Measurements from ENCODE around the gene PRPF18.

PRPF18 gene

DNA sequence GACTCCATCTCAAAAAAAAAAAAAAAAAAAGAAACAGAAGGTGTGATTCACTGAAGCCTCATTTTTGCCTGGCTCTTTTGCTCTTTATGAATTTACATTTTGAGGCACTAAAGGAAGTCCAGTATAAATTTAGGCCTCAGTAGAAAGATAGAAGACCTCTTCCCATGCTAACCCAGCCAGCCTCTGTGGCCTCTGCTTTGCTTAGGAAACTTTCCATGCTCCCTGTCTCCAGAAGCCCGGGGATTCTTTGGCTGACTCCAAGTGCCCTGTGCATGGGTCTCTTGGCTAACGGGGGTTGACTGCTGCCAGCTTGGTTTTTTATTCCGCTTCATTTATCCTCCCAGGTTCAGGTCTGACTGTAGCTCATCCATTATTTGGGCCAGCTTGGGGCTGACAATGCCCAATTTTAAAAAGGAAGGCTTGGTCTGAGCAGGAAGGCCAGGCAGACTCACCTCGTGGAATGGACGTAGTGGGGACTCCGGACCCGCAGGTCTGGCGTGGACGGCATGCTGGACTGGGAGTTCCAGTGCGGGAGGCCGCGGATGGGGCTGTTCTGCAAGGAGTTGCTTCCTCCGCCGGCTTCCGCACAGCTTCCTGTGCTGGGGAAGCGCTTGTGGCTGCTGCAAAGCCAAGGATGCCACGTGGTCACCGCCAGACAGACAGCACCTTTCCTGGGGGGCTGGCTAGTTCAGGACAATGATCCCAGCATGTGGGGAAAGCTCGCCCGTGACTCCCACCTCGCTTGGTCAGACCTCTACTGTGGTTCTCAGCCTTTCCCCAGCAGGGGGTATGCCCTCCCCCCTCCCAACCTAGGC is 72.3 kb downstream of the PRPF18 start:
- no peaks in the 10 kb centered on the region for H3K27me3 Mint-ChIP-seq
- peak overlapping the region; percentile 58 for H3K4me3 Mint-ChIP-seq
- H3K27ac Mint-ChIP-seq, result peak overlapping the region; percentile 55
- no peaks in the 10 kb centered on the region for H3K36me3 Mint-ChIP-seq (ENCODE audit: low read depth)
- peak; percentile 54 for DNase-seq
- no peaks in the 10 kb centered on the region for H3K9me3 Mint-ChIP-seq
- H3K4me1 Mint-ChIP-seq (ENCODE audit: low read depth), result peaks cover 21% of the 10 kb centered on the region

DNA sequence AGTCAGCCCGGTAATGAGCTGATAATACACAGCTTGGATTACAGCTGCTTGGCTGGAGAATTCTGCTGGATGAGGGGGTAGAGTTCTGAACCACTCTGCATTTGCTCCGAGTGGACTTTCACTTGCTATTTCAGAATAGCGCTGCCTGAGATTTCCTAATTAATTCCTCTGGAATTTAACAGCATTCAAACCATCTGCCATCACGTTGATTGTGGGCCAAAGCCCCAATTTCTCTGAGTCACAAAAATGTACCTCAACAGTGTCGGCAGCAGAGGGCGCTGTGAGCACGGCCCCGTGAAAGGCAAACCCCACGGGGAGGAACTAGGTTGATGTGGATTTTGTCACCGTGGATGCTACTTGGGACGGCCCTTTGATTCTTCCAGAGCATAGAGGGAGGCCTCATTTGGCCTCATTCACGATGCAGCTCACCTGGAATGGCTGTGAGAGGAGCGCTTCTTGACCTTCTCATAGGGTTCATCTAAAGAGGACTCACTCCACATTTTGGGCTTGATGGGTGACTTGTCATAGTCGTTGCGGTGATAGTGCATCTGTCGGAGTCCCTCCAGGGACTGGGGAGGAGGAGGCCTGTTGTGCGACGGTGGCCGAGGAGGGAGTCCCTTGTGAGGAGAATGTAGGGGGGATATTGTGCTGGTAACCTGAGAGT is 73.3 kb downstream of the PRPF18 start:
- no peak overlapping the region for H3K4me3 Mint-ChIP-seq
- H3K36me3 Mint-ChIP-seq (ENCODE audit: low read depth), result no peaks in the 10 kb centered on the region

DNA sequence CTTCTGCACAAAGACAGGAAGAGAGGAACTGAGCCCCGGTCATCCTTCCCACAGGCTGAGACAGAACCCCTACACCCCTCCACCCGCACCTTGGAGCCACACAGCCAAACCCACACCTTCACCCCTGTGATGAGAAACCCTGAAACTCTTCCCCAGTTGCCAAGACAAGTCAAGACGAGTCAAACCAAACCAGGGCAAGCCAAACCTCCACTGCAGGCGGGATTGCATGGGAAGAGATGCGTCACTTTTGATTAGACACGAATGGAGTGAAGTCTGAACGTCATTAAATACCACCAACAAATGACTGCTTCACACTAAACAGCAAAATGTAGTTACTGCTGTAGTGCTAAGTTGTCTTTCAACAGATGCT is 73.8 kb downstream of the PRPF18 start:
- Mint-ChIP-seq H3K36me3 (ENCODE audit: low read depth) (no peaks in the 10 kb centered on the region), H3K27ac (no peak overlapping the region), H3K4me1 (ENCODE audit: low read depth) (peaks cover 21% of the 10 kb centered on the region), H3K9me3 (no peaks in the 10 kb centered on the region), H3K4me3 (no peak overlapping the region), H3K27me3 (no peaks in the 10 kb centered on the region)
- DNase-seq, result no peak

More for the DNA sequence above, 73.3 kb downstream of the PRPF18 start:
- H3K4me1 Mint-ChIP-seq (ENCODE audit: low read depth), result peaks cover 21% of the 10 kb centered on the region
- no peaks in the 10 kb centered on the region for H3K27me3 Mint-ChIP-seq
- peak overlapping the region; percentile 54 for H3K27ac Mint-ChIP-seq
- no peaks in the 10 kb centered on the region for H3K9me3 Mint-ChIP-seq
- DNase-seq, result peak; percentile 80

DNA sequence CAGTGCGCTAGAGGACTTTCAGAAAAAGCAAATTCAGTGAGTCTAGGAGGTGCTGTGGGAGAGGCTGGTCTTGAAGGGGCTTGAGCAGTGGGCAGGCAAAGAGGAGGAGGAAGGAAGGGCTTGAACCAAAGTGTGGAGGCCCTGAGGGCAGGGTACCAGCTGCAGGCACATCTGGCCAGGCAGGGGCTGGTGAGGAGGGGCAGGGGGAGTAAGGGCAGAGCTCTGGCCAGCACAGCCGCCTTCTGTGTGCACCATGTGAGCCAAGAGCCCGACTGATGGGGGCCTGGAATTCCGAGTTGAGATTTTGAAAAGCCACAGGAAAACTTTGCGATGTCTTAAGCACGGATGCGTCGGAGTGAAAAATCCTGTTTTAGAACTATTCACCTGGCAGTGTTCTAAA is 74.5 kb downstream of the PRPF18 start:
- no peak overlapping the region for H3K4me3 Mint-ChIP-seq

DNA sequence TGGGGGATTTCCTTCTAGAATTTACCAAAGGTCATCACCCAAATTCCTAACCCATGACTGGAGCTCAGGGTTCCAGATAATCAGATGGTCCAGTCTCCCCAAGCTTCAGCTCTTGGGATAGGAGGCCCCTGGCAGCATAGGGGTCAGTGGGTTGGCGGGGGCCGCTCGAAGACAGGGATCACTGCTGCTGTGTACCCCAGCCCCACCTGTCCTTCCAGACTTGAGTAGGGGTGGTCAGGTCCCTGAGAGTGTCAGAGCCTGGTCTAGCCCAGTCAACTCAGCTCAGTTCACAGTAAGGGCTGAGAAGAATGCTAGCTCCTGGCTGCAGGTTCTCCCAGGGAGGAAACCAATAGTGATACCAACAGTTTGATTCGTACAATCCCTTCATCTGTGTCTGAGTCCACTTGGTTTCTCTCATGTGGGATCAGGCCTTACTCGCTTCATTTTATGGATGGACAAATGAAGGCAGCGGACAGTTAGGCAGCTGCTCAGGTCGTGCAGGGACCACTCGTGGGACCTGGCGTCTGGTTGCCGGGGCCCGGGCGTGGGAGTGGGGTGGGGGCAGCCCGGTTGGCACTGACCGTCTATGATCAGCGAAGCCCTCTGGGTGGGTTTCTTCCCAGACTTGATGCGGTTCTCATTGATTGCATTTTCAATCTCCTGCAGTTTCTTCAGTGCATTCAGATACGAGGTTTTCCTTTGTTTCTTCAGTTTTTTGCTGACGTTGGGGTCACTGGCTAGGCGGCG is 78.9 kb downstream of the PRPF18 start:
- Mint-ChIP-seq H3K4me3 (no peak overlapping the region), H3K27me3 (no peaks in the 10 kb centered on the region), H3K27ac (no peak overlapping the region), H3K4me1 (ENCODE audit: low read depth) (no peaks in the 10 kb centered on the region), H3K9me3 (no peaks in the 10 kb centered on the region), H3K36me3 (ENCODE audit: low read depth) (no peaks in the 10 kb centered on the region)
- DNase-seq, result no peak

More for the DNA sequence above, 74.5 kb downstream of the PRPF18 start:
- no peaks in the 10 kb centered on the region for H3K36me3 Mint-ChIP-seq (ENCODE audit: low read depth)
- DNase-seq, result no peak
- H3K9me3 Mint-ChIP-seq, result no peaks in the 10 kb centered on the region
- no peaks in the 10 kb centered on the region for H3K27me3 Mint-ChIP-seq
- peaks cover 21% of the 10 kb centered on the region for H3K4me1 Mint-ChIP-seq (ENCODE audit: low read depth)
- H3K27ac Mint-ChIP-seq, result no peak overlapping the region

DNA sequence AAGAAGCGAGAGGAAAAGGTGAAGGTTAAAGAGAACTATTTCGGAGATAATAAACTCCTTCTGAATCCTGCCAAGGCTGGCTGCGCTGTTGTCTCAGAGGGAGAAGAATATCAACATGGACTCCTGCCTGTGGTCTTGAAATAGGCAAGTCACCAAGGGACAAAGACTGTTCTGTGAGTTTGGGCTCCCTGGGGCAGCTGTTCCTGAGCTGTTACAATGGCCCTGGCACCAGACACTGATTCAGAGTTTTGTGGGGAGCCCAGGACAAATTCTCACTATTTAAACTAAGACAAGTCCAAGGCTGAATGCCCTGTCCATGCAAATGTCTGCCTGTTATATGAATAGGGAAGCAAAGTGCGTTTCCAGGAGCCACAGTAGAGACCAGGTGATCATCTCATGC is 81.4 kb downstream of the PRPF18 start:
- DNase-seq, result no peak

DNA sequence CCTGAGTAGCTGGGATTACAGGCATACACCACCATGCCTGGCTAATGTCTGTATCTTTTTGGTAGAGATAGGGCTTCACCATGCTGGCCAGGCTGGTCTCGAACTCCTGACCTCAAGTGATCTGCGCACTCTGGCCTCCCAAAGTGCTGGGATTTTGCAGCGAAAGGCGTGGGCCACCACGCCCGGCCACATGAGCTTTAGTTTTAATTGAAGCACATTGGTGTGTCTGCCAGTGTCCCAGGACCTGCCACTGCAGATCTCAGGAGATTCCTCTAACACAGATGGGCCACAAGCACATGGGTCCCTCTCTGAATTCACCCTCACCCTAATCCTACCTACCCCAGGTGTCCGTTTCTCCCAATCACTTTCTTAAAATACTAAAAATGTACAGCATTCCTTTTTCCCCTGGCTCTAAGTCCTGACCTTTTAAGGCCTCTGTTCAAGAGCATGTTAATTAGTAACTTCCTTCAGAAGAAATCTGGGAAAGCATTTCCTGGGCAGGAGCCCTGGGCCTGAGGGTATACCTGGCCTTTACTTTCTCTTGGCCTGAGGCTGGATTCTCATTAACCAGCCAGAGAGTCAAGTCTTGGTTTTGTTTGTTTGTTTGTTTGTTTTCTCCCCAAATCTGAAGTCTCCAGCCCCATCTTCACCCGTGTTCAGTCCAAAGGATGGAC is 82.6 kb downstream of the PRPF18 start:
- H3K27ac Mint-ChIP-seq, result no peak overlapping the region
- H3K9me3 Mint-ChIP-seq, result no peaks in the 10 kb centered on the region
- DNase-seq, result no peak
- H3K27me3 Mint-ChIP-seq, result no peaks in the 10 kb centered on the region
- H3K36me3 Mint-ChIP-seq (ENCODE audit: low read depth), result no peaks in the 10 kb centered on the region
- no peaks in the 10 kb centered on the region for H3K4me1 Mint-ChIP-seq (ENCODE audit: low read depth)
- no peak overlapping the region for H3K4me3 Mint-ChIP-seq

More for the DNA sequence above, 81.4 kb downstream of the PRPF18 start:
- Mint-ChIP-seq H3K4me1 (ENCODE audit: low read depth) (no peaks in the 10 kb centered on the region), H3K36me3 (ENCODE audit: low read depth) (no peaks in the 10 kb centered on the region), H3K4me3 (no peak overlapping the region), H3K27me3 (no peaks in the 10 kb centered on the region), H3K9me3 (no peaks in the 10 kb centered on the region), H3K27ac (no peak overlapping the region)

DNA sequence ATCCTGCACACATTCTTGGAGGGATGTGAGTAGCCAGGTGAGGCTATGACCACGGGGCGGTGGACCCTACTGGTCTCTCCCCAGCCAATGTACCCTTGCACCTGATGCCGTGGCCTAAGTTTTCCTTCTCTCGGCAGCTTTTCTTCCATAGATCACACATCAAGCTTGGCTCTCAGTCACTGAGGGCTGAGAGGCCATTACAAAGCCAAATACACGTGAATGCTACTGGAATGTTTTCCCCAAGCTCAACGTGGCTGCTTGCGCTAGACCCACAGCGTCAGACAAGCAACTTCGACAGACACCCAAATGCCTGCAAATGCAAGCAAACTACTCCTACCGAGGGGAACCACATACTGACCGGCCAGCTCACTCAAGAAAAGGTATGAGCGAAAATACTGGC is 83.1 kb downstream of the PRPF18 start:
- Mint-ChIP-seq H3K4me3 (no peak overlapping the region), H3K4me1 (ENCODE audit: low read depth) (no peaks in the 10 kb centered on the region), H3K27ac (no peak overlapping the region), H3K9me3 (no peaks in the 10 kb centered on the region), H3K36me3 (ENCODE audit: low read depth) (no peaks in the 10 kb centered on the region), H3K27me3 (no peaks in the 10 kb centered on the region)
- no peak for DNase-seq

DNA sequence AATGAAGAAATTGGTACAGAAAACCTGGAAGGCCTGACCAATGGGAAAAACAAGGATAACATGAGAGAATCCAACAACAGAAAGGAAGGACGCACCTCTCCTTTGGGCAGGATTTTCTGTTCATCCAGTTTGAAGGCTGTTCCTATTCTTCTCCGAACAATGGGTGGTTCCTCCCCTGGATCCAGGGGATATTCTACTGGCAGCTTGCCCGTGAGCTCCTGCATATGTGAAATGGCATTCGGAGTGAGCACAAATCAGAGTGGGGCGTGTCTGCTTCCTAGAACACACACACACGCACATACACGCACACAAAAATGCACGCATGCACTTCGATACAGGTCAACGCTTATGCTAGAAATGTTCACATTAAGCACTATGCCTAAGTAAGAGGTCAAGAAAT is 83.5 kb downstream of the PRPF18 start:
- no peak for DNase-seq
- Mint-ChIP-seq H3K27me3 (no peaks in the 10 kb centered on the region), H3K36me3 (ENCODE audit: low read depth) (no peaks in the 10 kb centered on the region), H3K4me1 (ENCODE audit: low read depth) (no peaks in the 10 kb centered on the region), H3K4me3 (no peak overlapping the region), H3K9me3 (no peaks in the 10 kb centered on the region), H3K27ac (no peak overlapping the region)

DNA sequence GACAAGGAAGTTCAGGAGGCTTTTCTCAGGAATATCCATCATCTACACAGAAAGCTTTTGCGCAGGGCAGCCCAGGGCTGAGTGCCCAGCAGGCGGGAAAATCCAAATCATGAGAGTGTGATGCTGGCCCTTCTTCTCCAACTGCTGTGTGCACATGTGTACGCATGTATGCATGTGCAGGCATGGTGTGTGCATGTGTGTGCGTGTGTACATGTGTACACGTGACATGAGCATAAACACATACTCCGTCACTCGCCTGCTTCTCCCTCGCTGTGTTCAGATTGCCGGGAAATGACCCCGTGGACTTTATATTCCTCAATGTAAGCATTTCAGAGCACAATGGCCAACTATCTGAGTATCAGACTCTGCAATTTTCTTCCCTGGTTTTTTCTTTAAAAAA is 85.1 kb downstream of the PRPF18 start:
- Mint-ChIP-seq H3K36me3 (ENCODE audit: low read depth) (no peaks in the 10 kb centered on the region), H3K27ac (no peak overlapping the region), H3K9me3 (no peaks in the 10 kb centered on the region), H3K4me3 (no peak overlapping the region), H3K4me1 (ENCODE audit: low read depth) (no peaks in the 10 kb centered on the region), H3K27me3 (peaks cover 1% of the 10 kb centered on the region)
- DNase-seq, result no peak

DNA sequence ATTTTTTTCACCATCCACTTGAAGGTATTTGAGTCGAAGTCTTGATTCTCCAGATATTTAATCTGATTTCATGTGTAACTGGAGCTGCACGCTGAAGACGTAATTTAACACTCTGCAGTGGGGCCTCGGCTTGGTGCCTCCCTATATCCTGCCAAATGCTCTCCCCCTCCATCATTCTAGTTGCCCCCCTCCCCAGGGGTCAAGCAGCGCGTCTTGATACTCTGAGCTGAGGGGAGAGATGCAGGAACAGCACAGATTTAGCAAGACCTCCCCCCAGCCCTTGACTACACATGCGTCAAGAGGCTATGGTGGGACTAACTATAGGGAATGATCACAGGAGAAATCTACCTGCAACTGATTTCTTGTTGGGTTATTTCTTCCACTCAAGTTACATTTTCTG is 85.8 kb downstream of the PRPF18 start:
- H3K9me3 Mint-ChIP-seq, result no peaks in the 10 kb centered on the region
- no peak for DNase-seq
- H3K27me3 Mint-ChIP-seq, result peaks cover 3% of the 10 kb centered on the region
- no peak overlapping the region for H3K27ac Mint-ChIP-seq
- no peak overlapping the region for H3K4me3 Mint-ChIP-seq
- no peaks in the 10 kb centered on the region for H3K36me3 Mint-ChIP-seq (ENCODE audit: low read depth)
- no peaks in the 10 kb centered on the region for H3K4me1 Mint-ChIP-seq (ENCODE audit: low read depth)

DNA sequence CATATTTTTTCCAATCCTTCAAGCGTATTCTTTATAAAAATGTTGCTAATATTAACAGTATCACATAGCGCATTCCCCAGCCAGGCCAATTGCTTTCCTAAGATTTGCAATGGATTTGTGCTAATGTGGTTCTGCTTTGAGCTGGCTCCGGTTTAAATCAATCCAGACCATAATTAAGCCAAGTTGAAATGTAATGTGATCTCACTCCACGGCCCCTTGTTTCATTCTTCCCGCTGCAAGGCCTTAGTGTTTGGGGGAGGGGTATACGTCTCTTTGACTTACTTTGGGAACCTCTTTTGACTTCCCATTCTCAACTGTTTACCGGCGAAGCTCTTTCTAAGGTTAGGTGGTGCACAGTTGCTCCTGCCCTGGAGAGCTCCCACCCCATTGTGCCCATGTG is 86.4 kb downstream of the PRPF18 start:
- H3K27ac Mint-ChIP-seq, result no peak overlapping the region
- no peaks in the 10 kb centered on the region for H3K4me1 Mint-ChIP-seq (ENCODE audit: low read depth)
- no peak overlapping the region for H3K4me3 Mint-ChIP-seq
- no peaks in the 10 kb centered on the region for H3K9me3 Mint-ChIP-seq
- DNase-seq, result no peak
- H3K36me3 Mint-ChIP-seq (ENCODE audit: low read depth), result no peaks in the 10 kb centered on the region
- peaks cover 3% of the 10 kb centered on the region for H3K27me3 Mint-ChIP-seq

DNA sequence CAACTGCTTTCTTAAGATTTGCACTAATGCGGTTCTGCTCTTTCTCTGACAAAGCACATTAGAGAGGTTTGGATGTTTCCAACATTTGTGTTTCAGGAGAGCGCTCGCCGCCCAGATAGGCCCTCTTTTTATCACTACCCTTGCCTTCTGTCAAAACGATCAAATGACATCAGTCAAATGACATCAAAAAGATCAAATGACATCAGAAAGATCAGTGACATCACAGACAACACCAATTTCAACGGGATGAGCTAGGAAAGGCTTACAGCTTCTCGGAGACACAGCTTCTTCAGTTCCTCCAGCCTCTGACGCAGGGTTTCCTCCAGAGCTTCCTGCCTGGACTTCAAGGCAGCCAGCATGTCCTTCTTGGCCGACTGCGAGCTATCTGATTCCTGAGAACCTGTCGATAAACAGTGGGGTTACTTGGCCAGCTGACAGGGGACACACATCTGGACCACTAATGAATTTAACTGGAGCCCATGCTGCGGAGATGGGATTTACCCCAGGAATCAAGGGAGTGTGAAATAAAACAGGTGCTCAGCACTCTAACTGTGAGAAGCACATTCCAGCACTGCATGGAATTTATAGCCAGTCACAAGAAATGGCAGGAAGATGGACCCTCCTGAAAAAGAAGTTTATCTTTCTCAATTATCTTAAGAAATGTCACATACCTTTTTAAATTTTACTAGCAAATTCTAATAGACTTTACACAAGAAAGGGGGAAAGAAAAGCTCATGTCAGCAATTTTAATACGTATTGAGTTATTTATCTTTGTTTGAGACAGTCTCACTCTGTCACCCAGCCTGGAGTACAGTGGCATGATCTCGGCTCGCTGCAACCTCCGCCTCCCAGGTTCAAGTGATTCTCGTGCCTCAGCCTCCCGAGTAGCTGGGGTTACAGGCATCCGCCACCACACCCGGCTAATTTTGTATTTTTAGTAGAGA is 88.2 kb downstream of the PRPF18 start:
- no peak for DNase-seq
- no peak overlapping the region for H3K4me3 Mint-ChIP-seq
- no peaks in the 10 kb centered on the region for H3K4me1 Mint-ChIP-seq (ENCODE audit: low read depth)
- H3K27me3 Mint-ChIP-seq, result peaks cover 11% of the 10 kb centered on the region
- no peak overlapping the region for H3K27ac Mint-ChIP-seq
- H3K9me3 Mint-ChIP-seq, result no peaks in the 10 kb centered on the region
- no peaks in the 10 kb centered on the region for H3K36me3 Mint-ChIP-seq (ENCODE audit: low read depth)

All from activated T-cell treated with anti-CD3 and anti-CD28 coated beads, Interleukin-2, amount 50 U/mL, for 24 hours (primary cell).